ENCODE data around the gene NCF4.

NCF4 gene

DNA sequence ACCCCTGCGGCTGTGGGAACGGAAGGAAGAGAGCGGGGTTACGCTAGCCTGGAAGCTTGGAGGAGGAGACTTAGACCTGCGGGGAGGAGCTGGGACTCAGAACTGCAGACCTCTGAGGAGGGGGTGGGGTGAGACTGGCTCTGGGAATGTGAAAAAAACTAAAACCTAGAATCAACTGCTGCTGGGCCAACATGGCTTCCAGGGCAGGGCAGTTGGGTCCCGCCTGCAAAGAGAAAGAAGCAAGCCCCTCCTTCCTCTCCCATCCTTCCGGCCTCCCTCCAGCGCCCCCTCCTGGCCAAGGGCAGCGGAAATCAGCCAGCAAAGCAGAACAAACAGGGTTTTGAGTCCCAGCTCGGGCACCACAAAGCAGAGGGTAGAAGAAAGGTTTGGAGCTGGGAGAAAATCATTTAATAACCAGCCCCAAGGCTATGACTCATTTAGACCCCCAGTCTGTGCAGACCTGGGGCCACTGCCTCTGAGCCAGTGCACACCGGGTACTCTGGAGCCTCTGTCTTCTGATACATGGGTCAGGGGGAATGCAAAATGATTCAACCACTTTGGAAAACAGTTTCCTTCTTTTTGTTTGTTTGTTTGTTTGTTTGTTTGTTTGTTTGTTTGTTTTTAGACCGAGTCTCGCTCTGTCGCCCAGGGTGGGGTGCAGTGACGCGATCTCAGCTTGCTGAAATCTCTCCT lies 7.3 kb upstream of the NCF4 start:
- Histone ChIP-seq H3K23ac (ENCODE audit: low read length) (no peak overlapping the region), H2AK5ac (ENCODE audit: low read length) (no peak overlapping the region), H3K27ac (ENCODE audit: low read depth, low read length) (no peak overlapping the region), H3K4me2 (ENCODE audit: low read length) (no peak overlapping the region), H4K8ac (ENCODE audit: low read depth, low read length) (peak overlapping the region; percentile 65), H3K9ac (ENCODE audit: low read length) (no peak overlapping the region), H3K18ac (ENCODE audit: low read length) (no peak overlapping the region), H4K12ac (ENCODE audit: low read depth, low read length) (no peak overlapping the region), H3K79me1 (ENCODE audit: low read length) (no peaks in the 10 kb centered on the region), H3K4ac (ENCODE audit: low read depth, low read length) (no peak overlapping the region), H3K14ac (ENCODE audit: low read length) (no peak overlapping the region), H3K9me3 (ENCODE audit: insufficient read depth, low read depth, low read length) (no peaks in the 10 kb centered on the region), H3K4me1 (ENCODE audit: control insufficient read depth in 1 of 2, insufficient read depth in 2 of 2, low read length in 2 of 2) (no peaks in the 10 kb centered on the region), H3K27me3 (ENCODE audit: insufficient read depth, low read length) (no peaks in the 10 kb centered on the region), H2BK120ac (ENCODE audit: insufficient read depth, low read length, poor library complexity) (no peak overlapping the region), H2BK12ac (ENCODE audit: low read length) (no peak overlapping the region), H3K4me3 (ENCODE audit: low read depth, low read length) (no peak overlapping the region), H3K36me3 (ENCODE audit: control insufficient read depth in 1 of 2, insufficient read depth in 2 of 2, low read length in 2 of 2) (no peaks in the 10 kb centered on the region), H2BK5ac (ENCODE audit: low read depth, low read length, poor library complexity) (no peak overlapping the region), H2AFZ (ENCODE audit: insufficient read depth, low read length, poor library complexity) (no peak overlapping the region), H4K91ac (ENCODE audit: low read depth, low read length) (no peak overlapping the region), H3K79me2 (ENCODE audit: control insufficient read depth, insufficient read depth, low read length, poor library complexity) (no peaks in the 10 kb centered on the region)
- no CpG with 5 or more reads among the region's 16 CpGs for WGBS (ENCODE audit: extremely low coverage, insufficient coverage, insufficient read length)
- peak; percentile 58 to 69 for DNase-seq

DNA sequence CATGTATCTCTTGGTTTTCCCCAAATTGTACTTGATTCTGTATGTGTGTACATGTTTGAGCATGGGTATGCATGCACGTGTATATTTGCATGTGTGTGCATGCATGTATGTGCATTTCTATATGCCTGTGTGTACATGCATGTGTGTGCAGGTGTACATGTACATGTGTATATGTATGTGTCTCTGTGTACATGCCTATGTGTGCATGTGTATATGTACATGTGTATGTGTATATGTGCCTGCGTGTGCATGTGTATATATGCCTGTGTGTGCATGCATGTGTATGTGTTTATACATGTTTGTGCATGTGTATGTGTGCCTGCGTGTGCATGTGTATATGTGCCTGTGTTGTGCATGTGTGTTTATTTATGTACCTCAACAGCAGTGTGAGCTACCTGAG lies 5.3 kb upstream of the NCF4 start:
- Histone ChIP-seq H3K9ac (ENCODE audit: low read length) (no peak overlapping the region), H4K8ac (ENCODE audit: low read depth, low read length) (no peak overlapping the region), H3K18ac (ENCODE audit: low read length) (no peak overlapping the region), H2BK120ac (ENCODE audit: insufficient read depth, low read length, poor library complexity) (no peak overlapping the region), H3K79me1 (ENCODE audit: low read length) (no peaks in the 10 kb centered on the region), H3K4me1 (ENCODE audit: control insufficient read depth in 1 of 2, insufficient read depth in 2 of 2, low read length in 2 of 2) (no peaks in the 10 kb centered on the region), H3K36me3 (ENCODE audit: control insufficient read depth in 1 of 2, insufficient read depth in 2 of 2, low read length in 2 of 2) (no peaks in the 10 kb centered on the region), H2BK12ac (ENCODE audit: low read length) (no peak overlapping the region), H3K4me3 (ENCODE audit: low read depth, low read length) (no peak overlapping the region), H3K27me3 (ENCODE audit: insufficient read depth, low read length) (no peaks in the 10 kb centered on the region), H4K12ac (ENCODE audit: low read depth, low read length) (no peak overlapping the region), H3K4me2 (ENCODE audit: low read length) (no peak overlapping the region), H3K23ac (ENCODE audit: low read length) (no peak overlapping the region), H2AFZ (ENCODE audit: insufficient read depth, low read length, poor library complexity) (no peak overlapping the region), H4K91ac (ENCODE audit: low read depth, low read length) (no peak overlapping the region), H3K27ac (ENCODE audit: low read depth, low read length) (no peak overlapping the region), H2BK5ac (ENCODE audit: low read depth, low read length, poor library complexity) (no peak overlapping the region), H3K14ac (ENCODE audit: low read length) (no peak overlapping the region), H3K4ac (ENCODE audit: low read depth, low read length) (no peak overlapping the region), H2AK5ac (ENCODE audit: low read length) (no peak overlapping the region), H3K79me2 (ENCODE audit: control insufficient read depth, insufficient read depth, low read length, poor library complexity) (no peaks in the 10 kb centered on the region), H3K9me3 (ENCODE audit: insufficient read depth, low read depth, low read length) (no peaks in the 10 kb centered on the region)
- DNase-seq = no peak
- WGBS (ENCODE audit: extremely low coverage, insufficient coverage, insufficient read length) = no CpG with 5 or more reads among the region's 3 CpGs

DNA sequence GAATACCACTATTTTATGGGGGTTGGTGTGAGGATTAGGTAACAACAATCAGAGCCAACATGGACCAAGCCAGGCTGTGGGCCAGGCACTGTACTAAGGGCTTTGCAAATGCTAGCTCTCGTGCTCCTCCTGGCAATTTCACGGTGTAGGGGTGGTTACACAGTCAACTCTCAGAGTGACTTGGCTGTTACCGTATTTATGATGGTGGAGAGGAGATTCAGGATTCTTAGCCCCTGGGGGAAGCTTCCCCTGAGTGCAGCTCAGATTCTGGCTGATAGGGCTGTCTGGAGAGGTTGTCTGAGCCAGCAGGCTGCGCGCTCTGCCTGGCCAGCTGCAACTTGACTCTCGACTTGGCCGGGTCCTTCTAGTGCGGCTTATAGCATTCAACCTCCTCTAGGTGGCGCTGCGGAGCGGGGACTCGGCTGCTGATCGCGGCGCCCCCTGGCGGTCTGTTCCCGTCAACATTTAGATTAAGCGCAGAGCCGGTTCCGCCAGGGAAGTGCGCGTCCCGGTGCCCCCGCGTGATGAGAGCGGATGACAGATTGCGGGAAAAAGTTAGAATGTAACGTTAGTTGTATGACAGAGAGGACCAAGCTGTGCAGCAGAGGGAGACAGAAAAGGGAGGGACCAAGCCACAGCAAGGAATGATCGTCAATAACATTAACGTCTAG lies 4.5 kb upstream of the NCF4 start:
- no CpG with 5 or more reads among the region's 30 CpGs for WGBS (ENCODE audit: extremely low coverage, insufficient coverage, insufficient read length)
- no peak overlapping the region for H2AK5ac ChIP-seq (ENCODE audit: low read length)

DNA sequence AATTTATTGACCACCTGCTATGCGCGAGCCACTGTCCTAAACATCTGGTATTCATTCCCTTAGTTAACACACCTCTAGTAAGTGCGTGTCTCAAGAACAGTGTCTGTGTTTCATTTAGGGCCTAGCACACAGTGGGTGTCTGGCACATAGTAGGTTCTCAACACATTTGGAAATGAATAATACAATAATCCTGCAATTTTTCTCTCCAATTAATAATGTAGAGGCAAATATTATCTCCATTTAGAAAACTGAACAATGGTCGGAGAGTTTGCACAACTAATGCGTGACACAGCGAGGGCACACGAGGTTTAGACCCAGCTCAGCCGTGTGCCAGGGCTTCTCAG lies 4.0 kb upstream of the NCF4 start:
- WGBS (ENCODE audit: extremely low coverage, insufficient coverage, insufficient read length) = no CpG with 5 or more reads among the region's 8 CpGs
- no peaks in the 10 kb centered on the region for H3K27me3 ChIP-seq (ENCODE audit: insufficient read depth, low read length)

More for the DNA sequence above, 4.5 kb upstream of the NCF4 start:
- H3K14ac ChIP-seq (ENCODE audit: low read length) = no peak overlapping the region
- no peak overlapping the region for H2BK120ac ChIP-seq (ENCODE audit: insufficient read depth, low read length, poor library complexity)
- no peaks in the 10 kb centered on the region for H3K79me1 ChIP-seq (ENCODE audit: low read length)
- no peak overlapping the region for H3K4me3 ChIP-seq (ENCODE audit: low read depth, low read length)
- no peak overlapping the region for H3K9ac ChIP-seq (ENCODE audit: low read length)
- no peak overlapping the region for H3K27ac ChIP-seq (ENCODE audit: low read depth, low read length)
- no peaks in the 10 kb centered on the region for H3K4me1 ChIP-seq (ENCODE audit: control insufficient read depth in 1 of 2, insufficient read depth in 2 of 2, low read length in 2 of 2)
- H4K12ac ChIP-seq (ENCODE audit: low read depth, low read length) = no peak overlapping the region
- no peak overlapping the region for H4K91ac ChIP-seq (ENCODE audit: low read depth, low read length)
- no peaks in the 10 kb centered on the region for H3K27me3 ChIP-seq (ENCODE audit: insufficient read depth, low read length)
- no peak overlapping the region for H3K18ac ChIP-seq (ENCODE audit: low read length)
- H2AFZ ChIP-seq (ENCODE audit: insufficient read depth, low read length, poor library complexity) = no peak overlapping the region
- H3K4ac ChIP-seq (ENCODE audit: low read depth, low read length) = no peak overlapping the region
- no peak overlapping the region for H4K8ac ChIP-seq (ENCODE audit: low read depth, low read length)
- no peaks in the 10 kb centered on the region for H3K36me3 ChIP-seq (ENCODE audit: control insufficient read depth in 1 of 2, insufficient read depth in 2 of 2, low read length in 2 of 2)
- H2BK12ac ChIP-seq (ENCODE audit: low read length) = no peak overlapping the region
- no peak overlapping the region for H3K23ac ChIP-seq (ENCODE audit: low read length)
- DNase-seq = peak; percentile 83 to 97
- H3K79me2 ChIP-seq (ENCODE audit: control insufficient read depth, insufficient read depth, low read length, poor library complexity) = no peaks in the 10 kb centered on the region
- no peak overlapping the region for H2BK5ac ChIP-seq (ENCODE audit: low read depth, low read length, poor library complexity)
- H3K4me2 ChIP-seq (ENCODE audit: low read length) = no peak overlapping the region
- no peaks in the 10 kb centered on the region for H3K9me3 ChIP-seq (ENCODE audit: insufficient read depth, low read depth, low read length)

More for the DNA sequence above, 4.0 kb upstream of the NCF4 start:
- Histone ChIP-seq H4K12ac (ENCODE audit: low read depth, low read length) (no peak overlapping the region), H4K8ac (ENCODE audit: low read depth, low read length) (no peak overlapping the region), H3K23ac (ENCODE audit: low read length) (no peak overlapping the region), H2BK120ac (ENCODE audit: insufficient read depth, low read length, poor library complexity) (no peak overlapping the region), H3K4me2 (ENCODE audit: low read length) (no peak overlapping the region), H2AK5ac (ENCODE audit: low read length) (no peak overlapping the region), H3K14ac (ENCODE audit: low read length) (no peak overlapping the region), H3K4me1 (ENCODE audit: control insufficient read depth in 1 of 2, insufficient read depth in 2 of 2, low read length in 2 of 2) (no peaks in the 10 kb centered on the region), H3K79me2 (ENCODE audit: control insufficient read depth, insufficient read depth, low read length, poor library complexity) (no peaks in the 10 kb centered on the region), H3K27ac (ENCODE audit: low read depth, low read length) (no peak overlapping the region), H3K18ac (ENCODE audit: low read length) (no peak overlapping the region), H3K4me3 (ENCODE audit: low read depth, low read length) (no peak overlapping the region), H2BK12ac (ENCODE audit: low read length) (no peak overlapping the region), H2BK5ac (ENCODE audit: low read depth, low read length, poor library complexity) (no peak overlapping the region), H3K9me3 (ENCODE audit: insufficient read depth, low read depth, low read length) (no peaks in the 10 kb centered on the region), H3K4ac (ENCODE audit: low read depth, low read length) (no peak overlapping the region), H3K36me3 (ENCODE audit: control insufficient read depth in 1 of 2, insufficient read depth in 2 of 2, low read length in 2 of 2) (no peaks in the 10 kb centered on the region), H3K9ac (ENCODE audit: low read length) (no peak overlapping the region), H2AFZ (ENCODE audit: insufficient read depth, low read length, poor library complexity) (no peak overlapping the region), H4K91ac (ENCODE audit: low read depth, low read length) (no peak overlapping the region), H3K79me1 (ENCODE audit: low read length) (no peaks in the 10 kb centered on the region)
- DNase-seq = no peak
